Stimulated activated CD4-positive, alpha-beta T cell treated with anti-CD3 and anti-CD28 coated beads, Interleukin-4, amount 100 ng/mL, for 4 hours (primary cell): ENCODE measurements around the gene PM20D2.

Source experiments
- DNase-seq, 2 experiments: peaks; one replicate each; pipeline ENCODE4 v3.0.0-alpha.2; 2020

PM20D2 gene

DNA sequence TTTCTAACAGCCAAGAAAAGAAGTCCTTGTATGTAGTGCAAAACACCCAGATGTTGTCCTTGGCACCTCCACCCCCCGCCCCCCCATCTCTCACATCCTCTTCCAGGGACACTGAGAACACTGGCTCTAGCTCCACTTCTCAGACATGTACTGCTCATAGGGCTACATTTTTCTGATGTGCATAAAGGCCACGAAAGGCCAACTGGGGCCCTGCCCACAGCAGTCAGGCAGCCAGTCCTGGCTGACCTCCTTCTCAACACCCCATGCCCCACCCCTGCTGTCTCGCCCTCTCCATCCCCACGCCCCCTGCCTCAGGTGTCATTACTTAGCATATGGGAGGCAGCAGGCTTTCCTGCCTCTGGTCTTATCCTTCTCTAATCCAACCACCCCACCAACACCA, 60.0 kb downstream of the PM20D2 start:
- DNase-seq = no peak

DNA sequence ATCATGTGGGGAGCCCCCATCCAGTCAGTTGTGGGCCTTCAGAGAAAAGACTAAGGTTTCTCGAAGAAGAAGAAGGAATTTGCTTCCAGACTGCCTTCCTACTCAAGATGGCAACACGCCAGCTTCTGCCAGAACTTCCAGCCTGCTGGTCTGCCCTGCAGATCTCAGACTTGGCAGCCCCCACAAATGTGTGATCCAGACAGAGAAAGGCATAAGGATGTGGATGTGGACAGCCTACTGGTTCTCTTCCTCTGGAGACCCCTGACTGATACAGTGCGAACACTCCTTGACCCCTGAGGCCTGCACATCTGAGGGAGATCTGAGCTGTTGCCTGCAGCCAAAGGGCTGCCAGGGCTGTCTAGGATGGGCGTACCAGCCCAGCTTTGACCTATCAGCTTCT, 62.7 kb downstream of the PM20D2 start:
- DNase-seq = no peak

DNA sequence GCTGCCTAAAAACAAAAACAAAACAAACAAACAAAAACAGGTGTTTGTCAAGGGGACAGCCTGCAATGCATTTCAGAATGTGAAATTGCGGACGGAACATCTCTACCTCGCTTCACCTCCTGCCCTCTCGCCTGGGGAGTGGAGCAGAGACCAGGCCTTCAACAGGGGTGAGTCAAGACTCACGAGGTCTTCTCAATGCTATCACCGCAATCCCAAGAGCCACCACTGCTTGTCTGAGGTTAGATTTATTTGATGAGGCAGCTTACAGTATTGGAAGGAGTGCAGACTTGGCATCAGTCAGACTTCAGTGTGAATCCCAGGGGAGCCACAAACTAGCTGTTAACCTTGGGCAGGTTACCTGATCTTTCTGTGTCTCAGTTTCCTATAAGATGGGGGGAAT, 63.6 kb downstream of the PM20D2 start:
- DNase-seq = no peak

DNA sequence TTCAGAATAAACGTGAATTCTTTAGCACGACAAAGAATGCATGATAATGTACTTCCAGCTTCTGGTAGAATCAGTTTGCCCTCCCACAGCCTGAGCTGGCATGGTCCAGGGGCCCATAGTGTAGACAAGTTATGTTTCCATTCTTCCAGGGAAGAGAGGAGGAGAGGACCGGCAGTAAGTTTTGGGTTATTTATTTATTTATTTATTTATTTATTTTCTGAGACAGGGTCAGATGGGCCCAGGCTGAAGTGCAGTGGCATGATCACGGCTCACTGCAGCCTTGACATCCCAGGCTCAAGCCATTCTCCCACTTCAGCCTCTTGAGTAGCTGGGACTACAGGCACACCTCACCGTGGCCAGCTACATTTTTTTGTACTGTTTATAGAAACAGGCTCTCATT, 66.6 kb downstream of the PM20D2 start:
- DNase-seq = no peak

DNA sequence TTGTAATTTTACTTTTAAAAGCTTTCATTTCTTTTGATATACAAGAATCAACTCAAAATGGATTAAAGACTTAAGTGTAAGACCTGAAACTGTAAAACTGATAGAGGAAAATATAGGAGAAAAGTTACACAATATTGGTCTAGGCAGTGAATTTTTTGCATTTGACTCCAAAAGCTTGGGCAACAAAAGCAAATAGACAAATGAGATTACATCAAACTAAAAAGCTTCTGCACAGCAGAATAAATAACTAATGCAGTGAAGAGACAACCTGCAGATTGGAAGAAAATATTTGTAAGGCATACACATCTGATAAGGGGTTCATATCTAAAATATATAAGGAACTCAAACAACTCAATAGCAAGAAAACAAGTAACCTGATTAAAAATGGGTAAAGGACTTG, 68.3 kb downstream of the PM20D2 start:
- no peak for DNase-seq
